Caco-2 (cell line): ENCODE data around the gene ABCD1. TPM values are rescaled to one million over a fixed set of nuclear protein-coding genes. Genes with fewer than 3 reads are reported as not detected.
"Not testable (repeated sequence)": the region's sequence is repeated elsewhere in the genome, so short reads cannot be mapped to it uniquely, and the experiment has no call there.

Experiments
- BruUV-seq: library from RNA; stranded (reverse); fragments of 400-500 nt; replicated peaks from 2 replicates; lab custom pipeline; 2021; lab: Mats Ljungman, UMichigan
- CTCF ChIA-PET: fragments of 300-600 bp; sonication (Branson Sonifier 250); formaldehyde crosslinking; loops from one replicate; lab custom pipeline; 2022; ENCODE audit warnings: antibody characterized with exemption; lab: Charles Lee
- POLR2A ChIA-PET: fragments of 300-600 bp; sonication (Branson Sonifier 250); formaldehyde crosslinking; loops from one replicate; lab custom pipeline; 2022; ENCODE audit warnings: antibody characterized with exemption; lab: Charles Lee
- DNase-seq, 2 experiments: peaks; one replicate each; pipeline versions ENCODE4 v3.0.0 to v3.0.0-alpha.2; 2020 to 2022
- H3K27me3 ChIP-seq: replicated peaks from 2 replicates; pipeline ENCODE4 v1.6.0; 2011; ENCODE audit warnings: low read length; ENCODE audit not compliant: control insufficient read depth, insufficient read depth
- H3K36me3 ChIP-seq: 2 replicates; pipeline ENCODE4 v1.5.1; 2011; ENCODE audit warnings: low read length; ENCODE audit not compliant: control insufficient read depth, insufficient read depth
- H3K4me1 ChIP-seq: fragments of 250-450 bp; sonication (Bioruptor Pico); 2 replicates; pipeline ENCODE4 v1.5.1; 2020; ENCODE audit warnings: mild to moderate bottlenecking
- H3K4me3 ChIP-seq: 2 replicates; pipeline ENCODE4 v1.5.1; 2011; ENCODE audit warnings: low read depth, mild to moderate bottlenecking, control low read depth, low read length
- H3K9me3 ChIP-seq: fragments of 250-450 bp; sonication (Bioruptor Pico); 2 replicates; pipeline ENCODE4 v1.5.1; 2020; ENCODE audit warnings: mild to moderate bottlenecking, moderate library complexity
- H3K27ac Mint-ChIP-seq: one replicate; pipeline ENCODE4 v1.8.0; 2022; ENCODE audit warnings: mixed read lengths; ENCODE audit not compliant: unreplicated experiment
- H3K27me3 Mint-ChIP-seq: one replicate; pipeline ENCODE4 v1.8.0; 2022; ENCODE audit warnings: mixed read lengths; ENCODE audit not compliant: insufficient read depth, unreplicated experiment
- H3K36me3 Mint-ChIP-seq: one replicate; pipeline ENCODE4 v1.8.0; 2022; ENCODE audit warnings: mild to moderate bottlenecking, mixed read lengths; ENCODE audit not compliant: insufficient read depth, unreplicated experiment
- H3K4me1 Mint-ChIP-seq: one replicate; pipeline ENCODE4 v1.8.0; 2022; ENCODE audit warnings: low read depth, mixed read lengths; ENCODE audit not compliant: unreplicated experiment
- H3K4me3 Mint-ChIP-seq: one replicate; pipeline ENCODE4 v1.8.0; 2022; ENCODE audit warnings: mild to moderate bottlenecking, moderate library complexity, mixed read lengths; ENCODE audit not compliant: unreplicated experiment
- H3K9me3 Mint-ChIP-seq: one replicate; pipeline ENCODE4 v1.8.0; 2022; ENCODE audit warnings: mixed read lengths; ENCODE audit not compliant: unreplicated experiment
- CTCF ChIP-seq, 2 experiments: fragments of 200-600 bp in 1 of 2; IDR thresholded peaks; 1 replicate in 1 of 2; 2 replicates in 1 of 2; pipeline versions ENCODE4 v1.5.1 to v1.8.0; 2011 to 2022; ENCODE audit warnings: antibody characterized with exemption in 1 of 2, control low read depth in 1 of 2, inconsistent platforms in 1 of 2, low read depth in 1 of 2, low read length in 1 of 2, mild to moderate bottlenecking in 1 of 2, moderate library complexity in 1 of 2; ENCODE audit not compliant: insufficient read depth in 1 of 2, severe bottlenecking in 1 of 2, unreplicated experiment in 1 of 2
- intact Hi-C: fragments of 100-400 bp; cut with micrococcal nuclease; formaldehyde crosslinking; loops from one replicate; pipeline ENCODE4 v1.10.0; 2022; ENCODE audit not compliant: unreplicated experiment
- total RNA-seq: library from RNA; stranded (reverse); gene quantifications from 2 replicates; pipeline ENCODE4 v1.2.3, GENCODE V29; 2022

ABCD1 gene
- total RNA-seq, 1 experiment from 2014 or later, result 4.3 TPM

GRCh38 chrX:153694687-153695270, 29.9 kb upstream of the ABCD1 start:
- ChIA-PET POLR2A (no interaction called here), CTCF (no interaction called here)
- intact Hi-C loops, result no loop called here
- DNase-seq, result no peak
- Mint-ChIP-seq H3K4me3 (no peak overlapping the region), H3K27ac (no peak overlapping the region), H3K4me1 (no peaks in the 10 kb centered on the region), H3K9me3 (no peaks in the 10 kb centered on the region), H3K36me3 (peaks cover 34% of the 10 kb centered on the region), H3K27me3 (no peaks in the 10 kb centered on the region)
- no peak overlapping the region for H3K4me3 ChIP-seq
- H3K36me3 ChIP-seq, result no peaks in the 10 kb centered on the region
- no TSS peak for BruUV-seq
- H3K27me3 ChIP-seq, result no peaks in the 10 kb centered on the region
- H3K9me3 ChIP-seq, result no peaks in the 10 kb centered on the region
- H3K4me1 ChIP-seq, result no peaks in the 10 kb centered on the region
- no peak for TF ChIP-seq CTCF (IDR thresholded peaks at IDR 0.05; ENCODE audit: insufficient read depth in 1 of 2, low read depth in 1 of 2, low read length in 1 of 2, severe bottlenecking in 1 of 2, unreplicated experiment in 1 of 2)

- Histone ChIP-seq H3K4me3 (no peak overlapping the region), H3K4me1 (no peaks in the 10 kb centered on the region), H3K9me3 (no peaks in the 10 kb centered on the region), H3K36me3 (no peaks in the 10 kb centered on the region), H3K27me3 (no peaks in the 10 kb centered on the region)
- Mint-ChIP-seq H3K27me3 (no peaks in the 10 kb centered on the region), H3K4me3 (no peak overlapping the region), H3K27ac (no peak overlapping the region), H3K36me3 (peaks cover 45% of the 10 kb centered on the region), H3K4me1 (no peaks in the 10 kb centered on the region), H3K9me3 (no peaks in the 10 kb centered on the region)
- TF ChIP-seq CTCF (IDR thresholded peaks at IDR 0.05; ENCODE audit: insufficient read depth in 1 of 2, low read depth in 1 of 2, low read length in 1 of 2, severe bottlenecking in 1 of 2, unreplicated experiment in 1 of 2), result no peak
- POLR2A ChIA-PET, result no interaction called here
- DNase-seq, result no peak
- BruUV-seq, result no TSS peak
- intact Hi-C loops, result no loop called here
- CTCF ChIA-PET, result no interaction called here
Measured at GRCh38 chrX:153696100-153696499, 28.6 kb upstream of the ABCD1 start.

GRCh38 chrX:153696538-153696937, 28.1 kb upstream of the ABCD1 start:
- H3K9me3 ChIP-seq, POLR2A ChIA-PET, H3K4me1 Mint-ChIP-seq, H3K27me3 Mint-ChIP-seq, H3K9me3 Mint-ChIP-seq, H3K4me1 ChIP-seq, H3K27me3 ChIP-seq, H3K4me3 ChIP-seq, CTCF ChIA-PET, DNase-seq, BruUV-seq, H3K27ac Mint-ChIP-seq, H3K36me3 ChIP-seq, H3K4me3 Mint-ChIP-seq, intact Hi-C loops: not testable (repeated sequence)
- H3K36me3 Mint-ChIP-seq, result peaks cover 45% of the 10 kb centered on the region

- H3K27me3 Mint-ChIP-seq, H3K9me3 Mint-ChIP-seq, BruUV-seq, H3K9me3 ChIP-seq, intact Hi-C loops, H3K4me1 ChIP-seq, DNase-seq, H3K4me3 ChIP-seq, CTCF ChIA-PET, H3K27me3 ChIP-seq, H3K36me3 ChIP-seq, H3K4me3 Mint-ChIP-seq, H3K4me1 Mint-ChIP-seq, POLR2A ChIA-PET: not testable (repeated sequence)
- peak overlapping the region; percentile 59 for H3K27ac Mint-ChIP-seq
- peaks cover 45% of the 10 kb centered on the region for H3K36me3 Mint-ChIP-seq
Measured at GRCh38 chrX:153696986-153697722, 27.5 kb upstream of the ABCD1 start.
